Mesothelial cell of epicardium (in vitro differentiated cells): Measurements from ENCODE around the gene KCNQ1OT1. TPM values are rescaled to one million over a fixed set of nuclear protein-coding genes. Genes with fewer than 3 reads are reported as not detected.

Experiments
- DNase-seq, 2 experiments: peaks; one replicate each; pipeline ENCODE4 v3.0.0; 2021; ENCODE audit warnings: low spot score in 2 of 2; ENCODE audit not compliant: unreplicated experiment in 2 of 2
- H3K27ac Mint-ChIP-seq: 2 replicates; pipeline ENCODE4 v1.8.0; 2021; ENCODE audit warnings: mixed read lengths
- H3K27me3 Mint-ChIP-seq: 2 replicates; pipeline ENCODE4 v1.8.0; 2021; ENCODE audit warnings: low read depth, mixed read lengths
- H3K36me3 Mint-ChIP-seq: 2 replicates; pipeline ENCODE4 v1.8.0; 2021; ENCODE audit warnings: mixed read lengths
- H3K4me1 Mint-ChIP-seq: 2 replicates; pipeline ENCODE4 v1.8.0; 2021; ENCODE audit warnings: mixed read lengths
- H3K4me3 Mint-ChIP-seq: 2 replicates; pipeline ENCODE4 v1.8.0; 2021; ENCODE audit warnings: mild to moderate bottlenecking, moderate library complexity, mixed read lengths
- H3K9me3 Mint-ChIP-seq: 2 replicates; pipeline ENCODE4 v1.8.0; 2021; ENCODE audit warnings: mixed read lengths
- total RNA-seq: library from RNA; stranded (reverse); gene quantifications from 3 replicates; pipeline ENCODE4 v1.2.1, GENCODE V29; 2021
- TF ChIP-seq, protein P1 (sequence below): fragments of 200-600 bp; sonication (generic); IDR thresholded peaks from one replicate; pipeline ENCODE4 v1.5.0; 2021; ENCODE audit warnings: antibody characterized with exemption; ENCODE audit not compliant: unreplicated experiment

Gene KCNQ1OT1
- total RNA-seq, 1 donor from 2014 or later, result 35.1 TPM

GRCh38 chr11:2683806-2684205 lies 16.0 kb downstream of the KCNQ1OT1 start:
- no peaks in the 10 kb centered on the region for H3K36me3 Mint-ChIP-seq
- no peak overlapping the region for H3K4me3 Mint-ChIP-seq
- H3K27me3 Mint-ChIP-seq, result no peaks in the 10 kb centered on the region
- peaks cover 31% of the 10 kb centered on the region for H3K4me1 Mint-ChIP-seq
- DNase-seq, result no peak
- H3K27ac Mint-ChIP-seq, result no peak overlapping the region
- H3K9me3 Mint-ChIP-seq, result no peaks in the 10 kb centered on the region
- TF ChIP-seq, protein P1, sequence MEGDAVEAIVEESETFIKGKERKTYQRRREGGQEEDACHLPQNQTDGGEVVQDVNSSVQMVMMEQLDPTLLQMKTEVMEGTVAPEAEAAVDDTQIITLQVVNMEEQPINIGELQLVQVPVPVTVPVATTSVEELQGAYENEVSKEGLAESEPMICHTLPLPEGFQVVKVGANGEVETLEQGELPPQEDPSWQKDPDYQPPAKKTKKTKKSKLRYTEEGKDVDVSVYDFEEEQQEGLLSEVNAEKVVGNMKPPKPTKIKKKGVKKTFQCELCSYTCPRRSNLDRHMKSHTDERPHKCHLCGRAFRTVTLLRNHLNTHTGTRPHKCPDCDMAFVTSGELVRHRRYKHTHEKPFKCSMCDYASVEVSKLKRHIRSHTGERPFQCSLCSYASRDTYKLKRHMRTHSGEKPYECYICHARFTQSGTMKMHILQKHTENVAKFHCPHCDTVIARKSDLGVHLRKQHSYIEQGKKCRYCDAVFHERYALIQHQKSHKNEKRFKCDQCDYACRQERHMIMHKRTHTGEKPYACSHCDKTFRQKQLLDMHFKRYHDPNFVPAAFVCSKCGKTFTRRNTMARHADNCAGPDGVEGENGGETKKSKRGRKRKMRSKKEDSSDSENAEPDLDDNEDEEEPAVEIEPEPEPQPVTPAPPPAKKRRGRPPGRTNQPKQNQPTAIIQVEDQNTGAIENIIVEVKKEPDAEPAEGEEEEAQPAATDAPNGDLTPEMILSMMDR, result no peak

DNA sequence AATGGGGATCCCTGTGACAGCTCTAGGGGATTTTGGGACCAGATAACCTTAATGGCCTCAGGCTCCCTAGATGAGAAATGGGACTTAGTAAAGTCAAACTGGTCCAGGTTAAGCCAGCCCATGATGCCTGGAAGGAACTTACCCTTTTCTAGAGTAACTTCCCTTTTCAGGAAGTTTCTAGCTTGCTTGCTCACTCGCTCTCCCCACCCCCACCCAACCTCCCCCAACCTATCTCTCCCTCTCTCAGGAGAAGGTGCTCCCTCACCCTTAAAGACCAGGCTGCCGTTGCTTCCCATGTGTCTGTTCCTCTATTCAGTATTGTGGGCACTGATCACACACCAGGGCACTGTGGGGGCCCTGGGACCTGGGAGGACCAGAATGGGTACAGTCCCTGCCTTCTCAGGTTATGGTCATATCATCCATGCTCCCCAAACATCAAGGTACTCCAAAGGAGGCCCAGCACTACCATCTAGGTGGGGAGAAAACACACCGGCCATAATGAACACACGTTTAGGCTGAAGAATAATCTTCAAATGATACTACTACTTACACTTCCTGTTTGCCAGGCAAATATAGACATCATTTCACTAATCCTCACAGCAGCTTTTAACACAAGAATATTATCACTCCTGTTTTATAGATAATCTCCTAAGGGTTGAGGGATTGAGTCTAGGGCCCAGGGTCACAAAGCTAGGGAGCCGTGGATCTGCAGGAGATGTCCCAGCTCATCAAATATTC lies 18.2 kb downstream of the KCNQ1OT1 start:
- no peaks in the 10 kb centered on the region for H3K27me3 Mint-ChIP-seq
- H3K36me3 Mint-ChIP-seq, result no peaks in the 10 kb centered on the region
- H3K4me1 Mint-ChIP-seq, result peaks cover 41% of the 10 kb centered on the region
- TF ChIP-seq, protein P1, result no peak
- H3K9me3 Mint-ChIP-seq, result no peaks in the 10 kb centered on the region
- DNase-seq, result peak in 1 of 2 experiments; percentile 11
- H3K4me3 Mint-ChIP-seq, result no peak overlapping the region
- peak overlapping the region; percentile 17 for H3K27ac Mint-ChIP-seq

DNA sequence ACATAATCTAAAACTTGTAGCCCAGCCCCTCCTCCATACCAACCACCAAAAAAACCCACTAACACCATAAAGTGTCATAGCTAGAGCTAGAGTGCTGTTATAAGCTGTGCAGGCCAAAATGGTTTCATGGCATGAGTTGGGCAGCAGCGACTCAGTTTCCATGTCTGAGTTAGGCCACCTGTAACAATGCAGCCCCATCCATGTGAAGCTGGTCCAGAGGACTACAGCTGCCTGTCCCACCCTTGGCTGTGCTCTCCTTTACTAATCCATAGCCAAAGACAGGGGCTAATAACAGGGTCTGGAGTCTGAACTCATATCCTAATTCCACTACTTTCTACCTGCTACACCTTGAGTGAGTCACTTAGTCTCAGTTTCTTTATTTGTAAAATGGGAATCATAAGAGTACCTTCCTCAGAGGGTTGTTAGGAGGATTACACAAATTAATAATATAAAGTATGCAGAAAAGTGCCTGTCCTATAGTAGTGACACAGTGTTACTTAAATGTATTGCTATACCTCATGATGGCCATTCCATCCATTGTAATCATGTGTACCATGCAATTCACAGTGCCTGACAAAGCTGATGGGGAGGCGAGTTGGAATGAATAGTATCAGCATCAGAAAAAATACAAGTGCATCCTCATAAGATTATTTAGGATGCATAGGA lies 20.6 kb downstream of the KCNQ1OT1 start:
- Mint-ChIP-seq H3K36me3 (no peaks in the 10 kb centered on the region), H3K4me1 (peaks cover 55% of the 10 kb centered on the region)

DNA sequence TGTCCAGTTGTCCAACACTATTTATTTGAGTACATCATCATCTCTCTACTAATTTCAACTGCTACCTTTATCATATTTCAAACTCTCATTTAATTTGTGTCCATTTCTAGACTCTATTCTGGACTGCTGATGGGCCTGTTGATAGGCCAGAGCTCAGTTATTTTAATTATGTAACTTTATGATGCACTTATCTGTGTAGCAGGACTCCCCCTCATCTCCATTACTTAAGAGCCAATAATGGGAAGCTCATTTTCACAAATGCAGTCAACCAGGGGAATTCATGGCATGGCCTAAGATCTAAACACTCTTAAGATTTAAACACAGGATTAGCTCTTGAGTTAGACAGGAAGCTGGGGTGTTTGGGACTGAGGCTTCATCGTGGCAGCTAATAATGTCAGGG lies 21.4 kb downstream of the KCNQ1OT1 start:
- TF ChIP-seq, protein P1, result no peak
- no peak overlapping the region for H3K4me3 Mint-ChIP-seq
- H3K9me3 Mint-ChIP-seq, result no peaks in the 10 kb centered on the region
- no peak for DNase-seq
- H3K27ac Mint-ChIP-seq, result peak overlapping the region; percentile 4
- H3K27me3 Mint-ChIP-seq, result no peaks in the 10 kb centered on the region
- H3K36me3 Mint-ChIP-seq, result no peaks in the 10 kb centered on the region
- H3K4me1 Mint-ChIP-seq, result peaks cover 55% of the 10 kb centered on the region

More for the DNA sequence above, 20.6 kb downstream of the KCNQ1OT1 start:
- Mint-ChIP-seq H3K4me3 (no peak overlapping the region), H3K9me3 (no peaks in the 10 kb centered on the region), H3K27ac (peak overlapping the region; percentile 4), H3K27me3 (no peaks in the 10 kb centered on the region)
- TF ChIP-seq, protein P1, result no peak
- no peak for DNase-seq

DNA sequence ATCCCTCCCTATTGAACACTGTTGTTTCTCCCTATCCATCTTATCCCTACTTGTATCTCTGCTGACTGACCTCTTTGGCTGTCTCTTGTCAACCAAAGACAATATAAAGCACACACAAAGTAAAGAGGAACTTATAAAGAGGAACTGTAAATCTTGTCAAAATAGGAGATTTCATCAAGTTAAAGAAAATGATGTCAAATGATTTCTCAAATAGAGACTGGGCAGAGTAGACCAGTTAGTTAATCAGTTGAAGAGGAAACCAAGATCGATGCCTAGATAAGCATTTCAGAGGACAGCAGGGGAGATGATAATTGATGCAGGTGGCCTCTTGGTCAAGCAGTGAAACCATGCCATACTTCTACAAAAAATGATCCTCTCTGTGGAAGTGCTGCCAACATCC lies 22.7 kb downstream of the KCNQ1OT1 start:
- no peaks in the 10 kb centered on the region for H3K36me3 Mint-ChIP-seq
- no peak overlapping the region for H3K4me3 Mint-ChIP-seq
- peaks cover 55% of the 10 kb centered on the region for H3K4me1 Mint-ChIP-seq
- TF ChIP-seq, protein P1, result no peak
- no peak for DNase-seq
- no peak overlapping the region for H3K27ac Mint-ChIP-seq
- no peaks in the 10 kb centered on the region for H3K9me3 Mint-ChIP-seq
- H3K27me3 Mint-ChIP-seq, result no peaks in the 10 kb centered on the region
